ENCODE results near the gene DRD4.

DRD4 gene

GRCh38 chr11:621838-622237 is 15.2 kb upstream of the DRD4 start:
- Mint-ChIP-seq H3K9me3 (no peaks in the 10 kb centered on the region), H3K27ac (no peak overlapping the region)

GRCh38 chr11:623349-623869 is 13.7 kb upstream of the DRD4 start:
- Mint-ChIP-seq H3K36me3 (ENCODE audit: low read depth) (peaks cover 48% of the 10 kb centered on the region), H3K9me3 (no peaks in the 10 kb centered on the region), H3K27me3 (peaks cover 41% of the 10 kb centered on the region), H3K4me3 (no peak overlapping the region), H3K27ac (no peak overlapping the region), H3K4me1 (ENCODE audit: low read depth) (peaks cover 50% of the 10 kb centered on the region)
- intact Hi-C loops (cut with micrococcal nuclease) = no loop called here

More at GRCh38 chr11:621838-622237, 15.2 kb upstream of the DRD4 start:
- Mint-ChIP-seq H3K4me3 (no peak overlapping the region), H3K36me3 (ENCODE audit: low read depth) (peaks cover 48% of the 10 kb centered on the region), H3K27me3 (peaks cover 30% of the 10 kb centered on the region), H3K4me1 (ENCODE audit: low read depth) (peaks cover 51% of the 10 kb centered on the region)
- intact Hi-C loops (cut with micrococcal nuclease) = no loop called here

GRCh38 chr11:623999-624704 is 12.9 kb upstream of the DRD4 start:
- intact Hi-C loops (cut with micrococcal nuclease) = no loop called here
- Mint-ChIP-seq H3K4me1 (ENCODE audit: low read depth) (peaks cover 55% of the 10 kb centered on the region), H3K9me3 (no peaks in the 10 kb centered on the region), H3K27me3 (peaks cover 49% of the 10 kb centered on the region), H3K27ac (no peak overlapping the region), H3K36me3 (ENCODE audit: low read depth) (peaks cover 41% of the 10 kb centered on the region), H3K4me3 (no peak overlapping the region)

- Mint-ChIP-seq H3K27ac (no peak within 1 kb of the TSS), H3K4me3 (no peak within 1 kb of the TSS), H3K4me1 (ENCODE audit: low read depth) (peaks cover 51% of the 10 kb centered on the region), H3K9me3 (no peaks in the 10 kb centered on the region), H3K27me3 (peaks cover 54% of the 10 kb centered on the region), H3K36me3 (ENCODE audit: low read depth) (peaks cover 33% of the 10 kb centered on the region)
- intact Hi-C loops (cut with micrococcal nuclease) = no loop called here
Observed at GRCh38 chr11:624705-625635, 12.1 kb upstream of the DRD4 start, which contains the start of gene CDHR5. CDHR5 (minus strand) TSS chr11:624955; CDS start chr11:624902, 53 bp downstream.

GRCh38 chr11:625636-626268 is 11.3 kb upstream of the DRD4 start:
- H3K4me3 Mint-ChIP-seq = no peak overlapping the region
- H3K27me3 Mint-ChIP-seq = peaks cover 54% of the 10 kb centered on the region
- H3K27ac Mint-ChIP-seq = no peak overlapping the region
- no peaks in the 10 kb centered on the region for H3K9me3 Mint-ChIP-seq
- peaks cover 44% of the 10 kb centered on the region for H3K4me1 Mint-ChIP-seq (ENCODE audit: low read depth)
- intact Hi-C loops (cut with micrococcal nuclease) = no loop called here
- peaks cover 30% of the 10 kb centered on the region for H3K36me3 Mint-ChIP-seq (ENCODE audit: low read depth)

GRCh38 chr11:626475-627307 is 10.4 kb upstream of the DRD4 start, which contains the start of gene SCT:
SCT (minus strand) TSS chr11:627181; CDS start chr11:627143, 38 bp downstream.
- H3K27ac Mint-ChIP-seq = no peak within 1 kb of the TSS

GRCh38 chr11:627308-627576 is 9.8 kb upstream of the DRD4 start:
- Mint-ChIP-seq H3K27me3 (peaks cover 54% of the 10 kb centered on the region), H3K4me3 (no peak overlapping the region), H3K4me1 (ENCODE audit: low read depth) (peaks cover 31% of the 10 kb centered on the region), H3K36me3 (ENCODE audit: low read depth) (peaks cover 24% of the 10 kb centered on the region), H3K27ac (no peak overlapping the region), H3K9me3 (no peaks in the 10 kb centered on the region)
- intact Hi-C loops (cut with micrococcal nuclease) = no loop called here

More at GRCh38 chr11:626475-627307, 10.4 kb upstream of the DRD4 start, which contains the start of gene SCT:
- H3K36me3 Mint-ChIP-seq (ENCODE audit: low read depth) = peaks cover 30% of the 10 kb centered on the region
- peaks cover 34% of the 10 kb centered on the region for H3K4me1 Mint-ChIP-seq (ENCODE audit: low read depth)
- no peaks in the 10 kb centered on the region for H3K9me3 Mint-ChIP-seq
- H3K4me3 Mint-ChIP-seq = no peak within 1 kb of the TSS
- H3K27me3 Mint-ChIP-seq = peaks cover 54% of the 10 kb centered on the region
- intact Hi-C loops (cut with micrococcal nuclease) = no loop called here

GRCh38 chr11:628056-628455 is 9.0 kb upstream of the DRD4 start:
- Mint-ChIP-seq H3K36me3 (ENCODE audit: low read depth) (peaks cover 21% of the 10 kb centered on the region), H3K9me3 (no peaks in the 10 kb centered on the region), H3K27me3 (peaks cover 54% of the 10 kb centered on the region), H3K27ac (no peak overlapping the region), H3K4me1 (ENCODE audit: low read depth) (peaks cover 31% of the 10 kb centered on the region), H3K4me3 (no peak overlapping the region)
- intact Hi-C loops (cut with micrococcal nuclease) = no loop called here

GRCh38 chr11:629237-629583 is 7.9 kb upstream of the DRD4 start:
- Mint-ChIP-seq H3K4me3 (no peak overlapping the region), H3K36me3 (ENCODE audit: low read depth) (peaks cover 15% of the 10 kb centered on the region), H3K27ac (no peak overlapping the region), H3K4me1 (ENCODE audit: low read depth) (peaks cover 23% of the 10 kb centered on the region), H3K9me3 (no peaks in the 10 kb centered on the region), H3K27me3 (peaks cover 49% of the 10 kb centered on the region)
- intact Hi-C loops (cut with micrococcal nuclease) = no loop called here

GRCh38 chr11:630871-631270 is 6.2 kb upstream of the DRD4 start:
- peaks cover 39% of the 10 kb centered on the region for H3K27me3 Mint-ChIP-seq
- no peaks in the 10 kb centered on the region for H3K9me3 Mint-ChIP-seq
- H3K36me3 Mint-ChIP-seq (ENCODE audit: low read depth) = peaks cover 21% of the 10 kb centered on the region
- no peak overlapping the region for H3K27ac Mint-ChIP-seq
- intact Hi-C loops (cut with micrococcal nuclease) = no loop called here
- H3K4me1 Mint-ChIP-seq (ENCODE audit: low read depth) = peaks cover 23% of the 10 kb centered on the region
- no peak overlapping the region for H3K4me3 Mint-ChIP-seq

GRCh38 chr11:635945-636510 is 1.0 kb upstream of the DRD4 start:
- Mint-ChIP-seq H3K4me3 (no peak overlapping the region), H3K4me1 (ENCODE audit: low read depth) (peaks cover 23% of the 10 kb centered on the region), H3K9me3 (no peaks in the 10 kb centered on the region), H3K27me3 (peaks cover 47% of the 10 kb centered on the region), H3K36me3 (ENCODE audit: low read depth) (peaks cover 30% of the 10 kb centered on the region), H3K27ac (no peak overlapping the region)
- intact Hi-C loops (cut with micrococcal nuclease) = no loop called here

- Mint-ChIP-seq H3K9me3 (no peaks in the 10 kb centered on the region), H3K27me3 (peaks cover 55% of the 10 kb centered on the region), H3K4me3 (peak overlapping the region; percentile 27), H3K36me3 (ENCODE audit: low read depth) (peaks cover 38% of the 10 kb centered on the region), H3K4me1 (ENCODE audit: low read depth) (peaks cover 26% of the 10 kb centered on the region), H3K27ac (no peak overlapping the region)
- intact Hi-C loops (cut with micrococcal nuclease) = no loop called here
Observed at GRCh38 chr11:637333-637592, 194 bp downstream of the DRD4 start.

Data from dendritic cell treated with granulocyte-macrophage colony-stimulating factor and Interleukin-4, amounts not matched to agents 40 ng/mL and 50 ng/mL, for 4 days (primary cell).